RWPE1 (cell line): ENCODE results near the gene IFRD1.

ENCODE experiments used
- CTCF ChIA-PET: fragments of 350-600 bp; sonication (Branson Sonifier 250); formaldehyde crosslinking; extraction: SDS; loops from one replicate; lab custom pipeline; 2021; lab: Yijun Ruan, JAX
- POLR2A ChIA-PET: fragments of 400-600 bp; formaldehyde crosslinking; extraction: SDS; loops from one replicate; lab custom pipeline; 2020; ENCODE audit warnings: antibody characterized with exemption; ENCODE audit not compliant: low non-redundant PET; lab: Yijun Ruan, JAX
- DNase-seq: peaks from one replicate; pipeline ENCODE4 v3.0.0; 2012; ENCODE audit warnings: low spot score
- H3K27ac ChIP-seq: fragments of 450-650 bp; 2 replicates; pipeline ENCODE4 v1.5.1; 2017
- CTCF ChIP-seq: fragments of 450-650 bp; conservative IDR thresholded peaks from 2 replicates; pipeline ENCODE4 v1.5.1; 2017; ENCODE audit warnings: low read depth, mild to moderate bottlenecking

The IFRD1 gene

GRCh38 chr7:112487457-112488263 is 37.4 kb downstream of the IFRD1 start:
- CTCF ChIA-PET: interaction anchor here (0.5 kb wide), 1 partner anchor 527 kb away, joined by 3 read pairs; no protein-coding TSS in a partner anchor
- no peak for DNase-seq
- POLR2A ChIA-PET: no interaction called here
- no peak for TF ChIP-seq CTCF
- no peak overlapping the region for H3K27ac ChIP-seq

- TF ChIP-seq CTCF: no peak
- POLR2A ChIA-PET: no interaction called here
- CTCF ChIA-PET: no interaction called here
- no peak overlapping the region for H3K27ac ChIP-seq
- DNase-seq: no peak
Measured at GRCh38 chr7:112488264-112488552, 37.9 kb downstream of the IFRD1 start.

- H3K27ac ChIP-seq: no peak overlapping the region
- ChIA-PET POLR2A (no interaction called here), CTCF (no interaction called here)
- no peak for DNase-seq
- no peak for TF ChIP-seq CTCF
Measured at GRCh38 chr7:112492186-112492585, 41.9 kb downstream of the IFRD1 start.

- CTCF ChIA-PET: no interaction called here
- H3K27ac ChIP-seq: no peak overlapping the region
- no peak for TF ChIP-seq CTCF
- DNase-seq: no peak
- POLR2A ChIA-PET: no interaction called here
Measured at GRCh38 chr7:112494656-112495055, 44.4 kb downstream of the IFRD1 start.

GRCh38 chr7:112495156-112495788 is 45.0 kb downstream of the IFRD1 start:
- no peak overlapping the region for H3K27ac ChIP-seq
- no peak for DNase-seq
- ChIA-PET CTCF (interaction anchor here (0.6 to 1.3 kb wide), 6 partner anchors 33 to 1433 kb away, joined by 3 to 5 read pairs (median 4); no protein-coding TSS in a partner anchor), POLR2A (no interaction called here)
- TF ChIP-seq CTCF: no peak

- TF ChIP-seq CTCF: peak; percentile 76
- DNase-seq: peak; percentile 41
- CTCF ChIA-PET: interaction anchor here (0.6 to 1.3 kb wide), 10 partner anchors 16 to 1434 kb away, joined by 3 to 5 read pairs (median 4); no protein-coding TSS in a partner anchor
- no peak overlapping the region for H3K27ac ChIP-seq
- POLR2A ChIA-PET: no interaction called here
Measured at GRCh38 chr7:112495810-112496462, 45.7 kb downstream of the IFRD1 start.
